Brain microvascular endothelial cell (primary cell): Measurements from ENCODE around the gene NRCAM.

Source experiments
- DNase-seq: peaks from one replicate; pipeline ENCODE4 v3.0.0-alpha.2; 2020
- H3K27ac ChIP-seq: fragments of 250-450 bp; sonication (Bioruptor Pico); 2 replicates; pipeline ENCODE4 v1.5.1; 2020; ENCODE audit warnings: mild to moderate bottlenecking, moderate library complexity
- H3K27me3 ChIP-seq: fragments of 250-450 bp; sonication (Bioruptor Pico); replicated peaks from 2 replicates; pipeline ENCODE4 v1.5.1; 2020; ENCODE audit warnings: mild to moderate bottlenecking
- H3K36me3 ChIP-seq: fragments of 250-450 bp; sonication (Bioruptor Pico); replicated peaks from 2 replicates; pipeline ENCODE4 v1.5.1; 2020; ENCODE audit warnings: mild to moderate bottlenecking
- H3K4me3 ChIP-seq: 2 replicates; pipeline ENCODE4 v1.5.1; 2011; ENCODE audit warnings: low read depth, mild to moderate bottlenecking, control low read depth, low read length, moderate library complexity
- in situ Hi-C: cut with HindIII; loops from 2 replicates; pipeline ENCODE4 v1.10.0; 2017; ENCODE audit warnings: low sequenced_read_pairs, low pct_ligation_motif_present
- TF ChIP-seq, protein P1 (sequence below): IDR thresholded peaks from 2 replicates; pipeline ENCODE4 v1.5.1; 2011; ENCODE audit warnings: low read depth, mild to moderate bottlenecking, moderate library complexity, low read length, control low read depth, inconsistent platforms; ENCODE audit errors: missing control alignments

NRCAM gene

DNA sequence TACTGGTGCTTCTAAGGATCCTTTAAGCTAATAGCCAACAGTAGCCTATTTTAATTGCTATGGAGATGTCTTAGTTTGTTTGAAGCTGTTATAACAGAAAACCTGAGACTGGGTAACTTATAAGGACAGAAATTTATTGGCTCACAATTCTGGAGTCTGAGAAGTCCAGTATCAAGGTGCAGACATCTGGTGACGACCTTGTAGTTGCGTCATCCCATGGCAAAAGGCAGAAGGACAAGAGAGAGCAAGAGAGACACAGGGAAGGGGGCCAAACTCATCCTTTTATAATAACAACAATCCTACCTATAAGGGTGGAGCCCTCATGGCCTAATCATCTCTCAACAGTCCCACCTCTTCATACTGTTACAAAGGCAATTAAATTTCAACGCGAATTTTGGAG lies 39.1 kb downstream of the NRCAM start:
- Histone ChIP-seq H3K4me3 (no peak overlapping the region), H3K36me3 (no peaks in the 10 kb centered on the region), H3K27me3 (no peaks in the 10 kb centered on the region), H3K27ac (no peak overlapping the region)
- in situ Hi-C loops: no loop called here
- no peak for DNase-seq
- TF ChIP-seq, protein P1, sequence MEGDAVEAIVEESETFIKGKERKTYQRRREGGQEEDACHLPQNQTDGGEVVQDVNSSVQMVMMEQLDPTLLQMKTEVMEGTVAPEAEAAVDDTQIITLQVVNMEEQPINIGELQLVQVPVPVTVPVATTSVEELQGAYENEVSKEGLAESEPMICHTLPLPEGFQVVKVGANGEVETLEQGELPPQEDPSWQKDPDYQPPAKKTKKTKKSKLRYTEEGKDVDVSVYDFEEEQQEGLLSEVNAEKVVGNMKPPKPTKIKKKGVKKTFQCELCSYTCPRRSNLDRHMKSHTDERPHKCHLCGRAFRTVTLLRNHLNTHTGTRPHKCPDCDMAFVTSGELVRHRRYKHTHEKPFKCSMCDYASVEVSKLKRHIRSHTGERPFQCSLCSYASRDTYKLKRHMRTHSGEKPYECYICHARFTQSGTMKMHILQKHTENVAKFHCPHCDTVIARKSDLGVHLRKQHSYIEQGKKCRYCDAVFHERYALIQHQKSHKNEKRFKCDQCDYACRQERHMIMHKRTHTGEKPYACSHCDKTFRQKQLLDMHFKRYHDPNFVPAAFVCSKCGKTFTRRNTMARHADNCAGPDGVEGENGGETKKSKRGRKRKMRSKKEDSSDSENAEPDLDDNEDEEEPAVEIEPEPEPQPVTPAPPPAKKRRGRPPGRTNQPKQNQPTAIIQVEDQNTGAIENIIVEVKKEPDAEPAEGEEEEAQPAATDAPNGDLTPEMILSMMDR: no peak

DNA sequence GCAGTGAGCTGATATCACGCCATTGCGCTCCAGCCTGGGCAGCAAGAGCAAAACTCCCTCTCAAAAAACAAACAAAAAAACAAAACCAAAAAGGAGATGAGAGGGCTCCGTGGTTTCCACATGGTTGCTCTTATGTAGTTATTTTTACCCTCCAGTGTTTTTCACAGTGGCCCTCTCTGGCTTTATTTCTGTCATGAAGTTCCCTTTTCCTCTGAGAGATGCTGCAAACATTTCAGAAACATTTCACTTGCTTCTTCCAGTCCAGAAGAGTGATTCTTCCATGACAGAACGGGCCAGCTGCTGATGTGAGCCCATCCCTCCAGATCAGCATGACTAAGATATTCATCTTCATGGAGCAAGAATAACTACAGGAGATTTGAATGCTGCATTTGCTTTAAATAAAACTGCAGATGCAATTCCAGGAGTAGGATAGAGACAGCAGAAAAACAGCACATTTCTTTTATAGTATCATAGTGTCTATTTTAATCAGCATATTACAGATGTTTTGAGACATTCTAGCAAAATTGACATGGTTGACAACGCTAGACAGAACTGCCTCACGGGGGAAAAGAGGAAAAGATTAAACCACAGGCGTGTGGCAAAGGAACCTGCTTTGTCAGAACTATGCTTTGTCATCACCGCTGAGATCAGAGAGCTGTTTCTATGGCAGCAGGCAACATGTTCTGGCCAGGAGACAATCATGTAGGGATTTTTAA lies 40.3 kb downstream of the NRCAM start:
- Histone ChIP-seq H3K36me3 (no peaks in the 10 kb centered on the region), H3K27ac (peak overlapping the region; percentile 43), H3K27me3 (no peaks in the 10 kb centered on the region), H3K4me3 (no peak overlapping the region)
- TF ChIP-seq, protein P1: no peak
- in situ Hi-C loops: no loop called here
- DNase-seq: peak; percentile 85

DNA sequence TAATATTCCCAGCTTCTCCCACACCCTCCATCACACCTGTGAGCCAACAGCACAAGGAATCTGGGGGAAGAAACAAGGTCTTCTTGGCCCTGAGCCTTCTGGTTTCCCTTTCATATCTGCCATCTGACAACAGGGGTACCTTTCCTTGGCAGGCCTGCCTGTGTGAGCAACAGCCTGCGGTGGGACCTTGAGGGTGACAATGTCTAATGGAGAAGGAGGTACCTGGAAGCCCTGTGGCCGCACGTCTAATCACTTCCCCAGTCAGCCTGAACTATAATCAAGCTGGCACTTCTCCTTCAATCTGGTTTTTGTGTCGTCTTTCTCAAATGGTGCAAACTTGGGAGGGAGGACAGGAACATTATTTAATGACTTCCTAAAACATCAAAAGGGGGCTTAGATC lies 41.2 kb downstream of the NRCAM start:
- in situ Hi-C loops: no loop called here
- no peak for DNase-seq
- H3K27me3 ChIP-seq: no peaks in the 10 kb centered on the region
- H3K27ac ChIP-seq: no peak overlapping the region
- no peak overlapping the region for H3K4me3 ChIP-seq
- no peaks in the 10 kb centered on the region for H3K36me3 ChIP-seq
- TF ChIP-seq, protein P1: no peak

DNA sequence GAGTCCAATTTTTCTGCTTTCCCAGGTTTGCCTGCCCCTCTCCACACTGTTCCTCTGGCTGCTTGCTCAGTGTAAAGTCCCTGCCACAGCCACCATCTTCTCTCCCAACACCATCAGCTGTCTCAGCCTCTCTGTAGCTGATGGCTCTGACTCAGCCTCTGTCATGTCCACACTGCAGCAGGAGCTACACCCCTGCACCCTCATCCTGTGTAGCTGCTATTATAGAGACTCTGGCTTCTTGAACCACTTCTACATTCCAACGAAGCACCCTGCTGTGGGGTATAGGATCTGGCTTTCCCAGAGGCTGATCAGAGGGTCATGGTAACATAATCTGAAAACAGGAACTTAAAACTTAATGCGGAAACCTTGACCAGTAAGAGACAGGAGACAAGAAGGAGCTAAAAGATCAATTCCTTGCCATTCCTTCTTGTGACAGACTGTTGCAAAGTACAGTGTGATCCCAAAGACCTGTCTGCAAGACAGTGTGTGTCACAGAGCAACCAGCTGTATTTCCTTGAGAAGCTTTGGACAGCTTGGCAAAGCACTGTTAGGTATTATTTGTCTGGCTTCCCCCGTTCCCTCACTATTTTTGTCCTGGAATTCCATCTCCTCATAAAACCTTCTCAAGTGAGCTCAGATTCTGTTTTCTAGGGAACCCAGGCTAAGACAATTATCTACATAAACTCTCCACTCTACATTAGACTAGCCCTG lies 42.3 kb downstream of the NRCAM start:
- TF ChIP-seq, protein P1: no peak
- H3K36me3 ChIP-seq: no peaks in the 10 kb centered on the region
- in situ Hi-C loops: no loop called here
- H3K4me3 ChIP-seq: no peak overlapping the region
- H3K27ac ChIP-seq: peak overlapping the region; percentile 43
- DNase-seq: peak; percentile 90
- no peaks in the 10 kb centered on the region for H3K27me3 ChIP-seq

DNA sequence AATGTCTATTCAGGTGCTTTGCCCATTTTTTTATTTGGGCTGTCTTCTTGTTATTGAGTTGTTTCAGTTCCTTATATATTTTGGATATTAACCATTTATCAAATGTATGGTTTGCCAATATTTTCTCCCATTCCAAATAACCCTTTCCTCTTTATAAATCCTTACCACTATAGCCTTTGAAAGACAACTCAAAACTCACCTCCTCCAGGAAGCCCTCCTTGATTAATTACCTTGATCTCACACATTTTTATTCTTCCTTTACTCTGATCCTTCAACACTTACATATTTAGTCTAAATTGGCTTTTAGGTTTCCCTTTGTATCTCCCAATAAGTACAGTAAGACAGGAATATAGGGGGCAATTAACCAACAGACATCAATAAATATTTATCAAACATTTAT lies 42.9 kb downstream of the NRCAM start:
- no peak for DNase-seq
- Histone ChIP-seq H3K36me3 (no peaks in the 10 kb centered on the region), H3K4me3 (no peak overlapping the region), H3K27me3 (no peaks in the 10 kb centered on the region), H3K27ac (peak overlapping the region; percentile 43)
- TF ChIP-seq, protein P1: no peak
- in situ Hi-C loops: no loop called here
